Hepatic stellate cell (primary cell): ENCODE data around the gene ZNF674.
"Not testable (repeated sequence)": the region's sequence is repeated elsewhere in the genome, so short reads cannot be mapped to it uniquely, and the experiment has no call there.

Source experiments
- DNase-seq: peaks from one replicate; pipeline ENCODE4 v3.0.0; 2011; ENCODE audit warnings: low spot score

Gene ZNF674

GRCh38 chrX:46463682-46464081, 81.5 kb downstream of the ZNF674 start:
- DNase-seq = no peak

- no peak for DNase-seq
These were observed 83.5 kb downstream of the ZNF674 start for GRCh38 chrX:46461660-46462191.

GRCh38 chrX:46460801-46461659, 84.2 kb downstream of the ZNF674 start:
- not testable (repeated sequence) for DNase-seq

GRCh38 chrX:46459603-46460002, 85.6 kb downstream of the ZNF674 start:
- no peak for DNase-seq

DNA sequence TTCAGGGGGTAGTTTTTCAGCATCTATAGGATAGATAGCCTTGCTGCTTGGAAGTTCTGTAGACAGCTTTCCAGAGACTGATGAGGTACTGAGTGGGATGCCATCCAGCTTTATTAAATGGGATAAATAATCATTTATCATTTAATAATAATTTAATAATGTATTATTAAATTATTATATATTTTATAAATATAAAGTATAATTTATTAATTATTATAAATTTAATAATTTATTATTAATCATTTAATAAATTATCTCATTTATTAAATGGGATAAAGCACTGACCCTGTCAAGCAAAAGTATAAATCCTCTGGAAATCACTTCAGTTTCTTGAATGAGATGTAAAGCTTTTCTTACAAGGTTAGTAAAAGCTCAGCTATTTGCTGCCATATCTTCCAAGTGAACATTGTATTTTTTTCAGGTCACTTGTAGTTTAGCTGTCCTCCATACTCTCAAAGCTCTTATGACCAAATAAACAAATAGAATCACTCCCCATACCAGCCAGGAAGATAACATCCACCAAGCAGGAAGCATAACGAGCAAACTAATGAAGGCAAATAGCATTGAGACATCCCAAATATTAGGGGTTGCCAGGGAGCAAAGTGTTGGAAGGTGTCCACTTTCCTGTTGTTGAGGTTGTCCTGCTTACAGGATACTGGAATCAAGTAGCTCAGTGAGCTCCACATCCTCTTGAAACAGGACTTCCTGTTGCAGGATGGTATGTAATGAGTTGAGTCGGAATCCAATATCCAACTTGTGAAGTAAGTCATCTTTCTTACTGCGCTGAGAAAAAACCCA, 88.9 kb downstream of the ZNF674 start:
- DNase-seq = no peak
